ENCODE measurements around the gene BABAM2. TPM values are rescaled to one million over a fixed set of nuclear protein-coding genes. Genes with fewer than 3 reads are reported as not detected.

The BABAM2 gene
- polyA plus RNA-seq, 1 experiment = 32.6 TPM

DNA sequence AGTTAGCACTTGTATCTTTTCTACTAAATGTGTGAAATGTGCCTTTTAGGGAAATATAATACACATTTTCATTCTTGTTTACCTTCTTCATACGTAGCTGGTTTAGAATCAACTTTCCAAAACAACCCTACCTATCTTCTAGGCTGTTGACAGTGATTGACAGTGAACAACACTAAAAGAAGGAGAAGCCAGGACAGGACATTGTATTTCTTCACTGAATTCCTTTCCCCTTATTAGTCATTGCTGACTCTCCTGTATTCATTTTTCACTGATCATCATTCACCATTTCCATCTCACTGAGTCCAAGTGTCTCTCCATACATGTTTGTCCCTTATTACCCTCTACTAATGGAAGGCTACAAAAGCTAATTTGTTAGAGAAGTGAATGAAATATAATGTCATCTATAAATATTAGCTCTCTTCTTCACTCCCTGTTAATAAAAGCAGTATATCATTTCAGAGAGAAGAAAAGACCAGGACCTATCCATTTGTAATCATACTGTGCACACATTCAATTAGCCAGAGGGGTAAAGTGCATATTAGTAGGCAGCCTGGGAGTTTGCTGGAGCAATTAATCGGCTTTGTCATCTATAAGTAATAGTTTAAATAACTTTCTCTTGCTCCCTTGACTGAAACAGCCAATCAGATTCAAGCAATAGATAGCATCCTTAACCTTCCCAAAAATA is 309.6 kb downstream of the BABAM2 start:
- no peak for DNase-seq (ENCODE audit: low read depth)
- CTCF ChIA-PET = no interaction called here

DNA sequence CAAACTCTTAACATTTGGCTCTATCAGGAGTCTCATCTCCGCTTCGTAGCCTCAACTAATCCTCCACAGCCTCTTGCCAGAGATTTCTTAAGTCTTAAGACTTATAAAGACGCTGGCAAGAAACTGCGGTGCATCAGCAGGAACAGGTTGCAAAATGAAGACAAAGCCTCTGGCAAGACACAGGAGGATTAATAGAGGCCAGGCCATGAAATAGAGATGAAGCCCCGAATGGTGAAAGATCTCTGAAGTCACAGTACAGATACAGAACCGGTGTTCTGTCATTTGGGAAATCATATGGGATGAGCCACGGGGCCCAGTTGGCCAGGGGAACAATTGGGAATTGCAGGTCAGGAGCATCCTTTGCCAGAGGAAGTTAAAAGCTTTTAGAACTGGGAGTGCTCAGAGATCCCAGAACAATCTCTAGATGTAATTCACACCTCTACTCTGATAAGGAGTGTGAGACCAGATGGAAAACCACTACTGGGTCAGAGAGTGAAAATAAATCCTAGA is 311.2 kb downstream of the BABAM2 start:
- H3K27me3 ChIP-seq (ENCODE audit: control insufficient read depth, insufficient read depth, low read length) = no peaks in the 10 kb centered on the region
- H3K4me3 ChIP-seq (ENCODE audit: low read depth, low read length) = no peak overlapping the region
- TF ChIP-seq, protein P1, sequence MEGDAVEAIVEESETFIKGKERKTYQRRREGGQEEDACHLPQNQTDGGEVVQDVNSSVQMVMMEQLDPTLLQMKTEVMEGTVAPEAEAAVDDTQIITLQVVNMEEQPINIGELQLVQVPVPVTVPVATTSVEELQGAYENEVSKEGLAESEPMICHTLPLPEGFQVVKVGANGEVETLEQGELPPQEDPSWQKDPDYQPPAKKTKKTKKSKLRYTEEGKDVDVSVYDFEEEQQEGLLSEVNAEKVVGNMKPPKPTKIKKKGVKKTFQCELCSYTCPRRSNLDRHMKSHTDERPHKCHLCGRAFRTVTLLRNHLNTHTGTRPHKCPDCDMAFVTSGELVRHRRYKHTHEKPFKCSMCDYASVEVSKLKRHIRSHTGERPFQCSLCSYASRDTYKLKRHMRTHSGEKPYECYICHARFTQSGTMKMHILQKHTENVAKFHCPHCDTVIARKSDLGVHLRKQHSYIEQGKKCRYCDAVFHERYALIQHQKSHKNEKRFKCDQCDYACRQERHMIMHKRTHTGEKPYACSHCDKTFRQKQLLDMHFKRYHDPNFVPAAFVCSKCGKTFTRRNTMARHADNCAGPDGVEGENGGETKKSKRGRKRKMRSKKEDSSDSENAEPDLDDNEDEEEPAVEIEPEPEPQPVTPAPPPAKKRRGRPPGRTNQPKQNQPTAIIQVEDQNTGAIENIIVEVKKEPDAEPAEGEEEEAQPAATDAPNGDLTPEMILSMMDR (IDR thresholded peaks at IDR 0.05; ENCODE audit: insufficient read depth, low read depth, low read length) = no peak
- no peaks in the 10 kb centered on the region for H3K36me3 ChIP-seq (ENCODE audit: control insufficient read depth, insufficient read depth, low read length)
- POLR2A ChIA-PET = no interaction called here
- DNase-seq (ENCODE audit: low read depth) = no peak
- CTCF ChIA-PET = interaction anchor here (0.8 kb wide), 1 partner anchor 16 kb away, joined by 3 read pairs; no protein-coding TSS in a partner anchor

More for the DNA sequence above, 309.6 kb downstream of the BABAM2 start:
- POLR2A ChIA-PET = no interaction called here
- no peak overlapping the region for H3K4me3 ChIP-seq (ENCODE audit: low read depth, low read length)
- no peaks in the 10 kb centered on the region for H3K27me3 ChIP-seq (ENCODE audit: control insufficient read depth, insufficient read depth, low read length)
- TF ChIP-seq, protein P1 (IDR thresholded peaks at IDR 0.05; ENCODE audit: insufficient read depth, low read depth, low read length) = no peak
- no peaks in the 10 kb centered on the region for H3K36me3 ChIP-seq (ENCODE audit: control insufficient read depth, insufficient read depth, low read length)

DNA sequence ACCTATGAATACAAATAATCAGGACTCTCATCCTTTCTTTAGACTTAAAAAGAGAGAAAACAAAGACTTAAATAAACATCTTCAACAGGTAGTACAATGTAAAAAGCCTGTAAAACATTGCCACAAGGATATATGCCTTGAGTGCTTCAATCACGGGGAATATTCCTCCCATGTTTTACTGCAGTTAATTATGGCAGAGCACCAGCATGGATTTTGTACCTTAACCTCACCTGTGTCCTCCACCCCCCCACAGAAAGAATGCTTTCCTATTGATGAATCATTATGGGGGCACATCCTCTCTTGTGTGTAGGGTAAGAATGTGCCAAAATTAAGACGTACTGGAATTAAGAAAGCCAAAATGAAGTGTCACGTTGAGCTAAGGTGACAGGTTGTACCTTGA is 312.2 kb downstream of the BABAM2 start:
- TF ChIP-seq, protein P1 (IDR thresholded peaks at IDR 0.05; ENCODE audit: insufficient read depth, low read depth, low read length) = no peak
- H3K36me3 ChIP-seq (ENCODE audit: control insufficient read depth, insufficient read depth, low read length) = no peaks in the 10 kb centered on the region
- no peaks in the 10 kb centered on the region for H3K27me3 ChIP-seq (ENCODE audit: control insufficient read depth, insufficient read depth, low read length)
- DNase-seq (ENCODE audit: low read depth) = no peak
- CTCF ChIA-PET = interaction anchor here (0.8 kb wide), 1 partner anchor 17 kb away, joined by 3 read pairs; no protein-coding TSS in a partner anchor
- no peak overlapping the region for H3K4me3 ChIP-seq (ENCODE audit: low read depth, low read length)
- POLR2A ChIA-PET = no interaction called here

DNA sequence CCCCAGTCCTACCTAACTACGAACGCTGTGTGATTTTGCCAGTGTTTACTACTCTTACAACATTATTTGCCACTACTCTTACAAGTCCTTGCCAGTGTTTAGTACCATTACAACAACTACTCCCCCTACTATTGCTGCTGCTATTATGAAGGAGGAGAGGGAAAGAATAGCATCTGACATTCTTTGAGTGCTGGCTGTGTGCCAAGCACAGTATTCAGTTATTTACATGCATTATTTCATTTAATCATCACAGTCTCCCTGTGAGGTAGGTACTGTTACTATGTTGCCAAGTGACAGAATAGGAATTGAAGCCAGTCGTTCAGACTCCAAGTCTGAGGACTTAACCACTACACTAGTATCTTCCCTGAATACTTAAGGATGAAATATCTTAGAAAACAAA is 316.2 kb downstream of the BABAM2 start:
- TF ChIP-seq, protein P1 (IDR thresholded peaks at IDR 0.05; ENCODE audit: insufficient read depth, low read depth, low read length) = no peak
- Histone ChIP-seq H3K27me3 (ENCODE audit: control insufficient read depth, insufficient read depth, low read length) (no peaks in the 10 kb centered on the region), H3K36me3 (ENCODE audit: control insufficient read depth, insufficient read depth, low read length) (no peaks in the 10 kb centered on the region), H3K4me3 (ENCODE audit: low read depth, low read length) (no peak overlapping the region)
- no peak for DNase-seq (ENCODE audit: low read depth)
- CTCF ChIA-PET = no interaction called here
- POLR2A ChIA-PET = no interaction called here

DNA sequence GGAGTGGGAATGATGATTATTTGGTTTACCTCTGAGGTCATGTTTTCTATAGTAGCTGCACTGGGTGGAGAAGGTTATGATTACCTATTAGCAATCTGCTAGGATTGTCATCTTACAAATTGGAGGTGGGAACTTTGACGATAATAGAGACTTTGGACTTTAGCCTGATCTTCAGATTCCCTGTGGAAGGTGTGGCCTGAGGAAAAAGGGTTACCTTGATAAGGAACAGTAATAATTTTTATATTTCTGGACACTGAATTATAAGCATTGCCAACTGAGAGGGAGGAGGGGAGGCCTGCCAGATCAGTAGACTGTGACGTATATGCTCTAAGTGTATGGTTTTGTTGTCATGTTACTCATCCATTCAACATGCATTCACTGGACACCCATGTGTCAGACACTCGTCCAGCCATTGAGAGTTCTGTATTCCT is 318.7 kb downstream of the BABAM2 start:
- H3K36me3 ChIP-seq (ENCODE audit: control insufficient read depth, insufficient read depth, low read length) = no peaks in the 10 kb centered on the region
- no peak overlapping the region for H3K4me3 ChIP-seq (ENCODE audit: low read depth, low read length)
- TF ChIP-seq, protein P1 (IDR thresholded peaks at IDR 0.05; ENCODE audit: insufficient read depth, low read depth, low read length) = no peak
- H3K27me3 ChIP-seq (ENCODE audit: control insufficient read depth, insufficient read depth, low read length) = no peaks in the 10 kb centered on the region
- ChIA-PET POLR2A (no interaction called here), CTCF (interaction anchor here (1.4 to 1.8 kb wide), 2 partner anchors 9 to 30 kb away, joined by 4 read pairs; no protein-coding TSS in a partner anchor)
- no peak for DNase-seq (ENCODE audit: low read depth)

Data from BJ (cell line).